ENCODE data around the gene GMDS.

DNA sequence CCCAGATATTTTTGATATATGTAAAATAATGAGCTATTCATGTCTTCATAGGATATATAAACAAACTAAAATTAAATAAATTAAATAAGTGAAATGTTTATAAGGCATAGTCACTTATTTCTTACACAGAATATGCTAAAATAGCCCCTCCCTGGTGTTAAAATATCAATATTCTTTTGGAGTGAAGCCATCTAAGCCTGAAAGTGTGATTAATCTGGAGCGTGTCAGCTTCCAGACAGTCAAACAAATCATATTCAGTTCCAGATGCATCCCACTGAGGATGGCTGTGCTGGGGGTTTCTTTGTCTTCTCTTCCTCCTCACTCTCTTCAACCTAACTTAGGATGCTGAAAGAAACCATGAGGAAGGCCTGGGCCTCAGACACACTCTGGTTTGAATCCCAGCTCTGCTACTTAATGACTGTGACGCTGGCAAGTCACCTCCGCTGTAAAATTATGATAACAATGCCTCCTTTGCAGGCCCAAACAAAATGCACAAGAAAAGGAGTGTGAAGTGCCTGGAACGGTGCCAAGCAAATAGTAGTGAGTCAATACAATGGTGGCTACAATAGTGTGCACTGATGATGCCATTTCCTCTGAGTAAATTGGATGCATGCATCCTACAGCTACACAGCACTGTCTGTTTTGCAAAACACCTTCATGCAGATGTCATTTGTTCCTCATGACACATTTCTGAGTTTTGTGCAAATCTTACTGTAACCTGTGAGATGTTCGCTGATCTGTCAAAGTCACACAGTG is 474.3 kb downstream of the GMDS start:
- TF ChIP-seq, protein P1, sequence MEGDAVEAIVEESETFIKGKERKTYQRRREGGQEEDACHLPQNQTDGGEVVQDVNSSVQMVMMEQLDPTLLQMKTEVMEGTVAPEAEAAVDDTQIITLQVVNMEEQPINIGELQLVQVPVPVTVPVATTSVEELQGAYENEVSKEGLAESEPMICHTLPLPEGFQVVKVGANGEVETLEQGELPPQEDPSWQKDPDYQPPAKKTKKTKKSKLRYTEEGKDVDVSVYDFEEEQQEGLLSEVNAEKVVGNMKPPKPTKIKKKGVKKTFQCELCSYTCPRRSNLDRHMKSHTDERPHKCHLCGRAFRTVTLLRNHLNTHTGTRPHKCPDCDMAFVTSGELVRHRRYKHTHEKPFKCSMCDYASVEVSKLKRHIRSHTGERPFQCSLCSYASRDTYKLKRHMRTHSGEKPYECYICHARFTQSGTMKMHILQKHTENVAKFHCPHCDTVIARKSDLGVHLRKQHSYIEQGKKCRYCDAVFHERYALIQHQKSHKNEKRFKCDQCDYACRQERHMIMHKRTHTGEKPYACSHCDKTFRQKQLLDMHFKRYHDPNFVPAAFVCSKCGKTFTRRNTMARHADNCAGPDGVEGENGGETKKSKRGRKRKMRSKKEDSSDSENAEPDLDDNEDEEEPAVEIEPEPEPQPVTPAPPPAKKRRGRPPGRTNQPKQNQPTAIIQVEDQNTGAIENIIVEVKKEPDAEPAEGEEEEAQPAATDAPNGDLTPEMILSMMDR (conservative IDR thresholded peaks at IDR 0.05; ENCODE audit: low read length) = no peak
- no peak for TF ChIP-seq EZH2phosphoT487 (IDR thresholded peaks at IDR 0.05; ENCODE audit: borderline replicate concordance)

Data from Loucy (cell line).